T1000 (cell line): ENCODE results near the gene AXIN2.
"Not testable (repeated sequence)": the region's sequence is repeated elsewhere in the genome, so short reads cannot be mapped to it uniquely, and the experiment has no call there.

Experiments used
- DNase-seq: peaks from one replicate; lab custom pipeline; 2025; ENCODE audit warnings: mixed read lengths; lab: John Stamatoyannopoulos, UW

AXIN2 gene

DNA sequence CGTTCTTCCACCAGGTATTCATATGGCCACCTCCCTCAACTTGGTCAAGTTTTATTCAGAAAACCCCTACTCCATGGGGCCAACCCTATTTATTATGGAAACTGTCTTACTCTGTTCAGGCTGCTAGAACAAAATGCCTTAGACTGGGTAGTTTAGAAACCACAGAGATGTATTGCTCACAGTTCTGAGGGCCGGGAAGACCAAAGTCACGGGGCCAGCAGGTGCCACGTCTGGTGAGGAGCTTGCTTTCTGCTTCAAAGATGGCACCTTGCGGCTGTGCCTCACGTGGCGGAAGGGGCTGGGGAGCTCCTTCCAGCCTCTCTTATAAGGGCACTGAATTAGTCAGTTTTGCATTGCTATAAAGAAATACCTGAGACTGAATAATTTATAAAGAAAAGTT, 74.3 kb downstream of the AXIN2 start:
- no peak for DNase-seq

DNA sequence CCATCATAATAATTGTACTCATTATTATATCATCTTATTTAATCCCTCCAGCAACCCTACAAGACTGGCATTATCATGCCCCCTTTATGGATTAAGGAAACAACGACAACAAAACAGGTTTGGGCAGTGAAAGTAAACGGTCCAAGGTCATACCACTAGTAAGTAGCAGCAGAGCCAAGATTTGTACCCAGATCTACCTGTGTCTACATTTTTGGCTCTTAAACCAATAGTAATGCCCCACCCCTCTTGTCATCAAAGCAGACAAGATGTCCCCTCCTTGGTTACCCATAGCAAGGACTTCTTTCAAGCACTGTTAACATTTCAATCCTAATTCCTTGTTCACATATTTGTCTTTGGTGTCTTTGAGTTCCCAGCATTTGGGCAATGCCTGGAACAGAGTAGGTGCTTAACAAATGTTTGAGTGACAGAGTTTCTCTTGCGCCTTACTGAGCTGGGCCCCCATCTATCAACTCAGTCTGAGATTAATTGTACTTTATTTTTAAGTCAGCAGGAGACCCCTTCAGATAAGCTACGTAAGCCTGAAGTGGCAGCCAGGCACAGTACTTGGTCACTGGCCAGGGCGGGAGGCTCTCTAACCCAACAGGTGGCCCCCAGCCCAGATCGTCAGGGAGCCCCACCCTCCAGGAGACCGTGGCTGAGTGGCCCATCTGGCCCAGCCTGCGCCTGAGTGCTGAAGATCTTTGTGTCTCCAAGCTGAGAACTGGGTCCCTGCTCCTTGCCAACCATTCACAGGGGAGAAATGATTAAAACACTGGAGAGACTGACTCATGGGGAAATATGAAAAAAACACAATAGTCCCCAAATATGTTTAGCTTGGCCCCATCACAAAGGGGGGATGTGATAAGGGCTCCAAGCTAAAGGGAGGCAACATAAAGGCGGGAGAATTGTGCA, 75.8 kb downstream of the AXIN2 start:
- DNase-seq, result no peak

DNA sequence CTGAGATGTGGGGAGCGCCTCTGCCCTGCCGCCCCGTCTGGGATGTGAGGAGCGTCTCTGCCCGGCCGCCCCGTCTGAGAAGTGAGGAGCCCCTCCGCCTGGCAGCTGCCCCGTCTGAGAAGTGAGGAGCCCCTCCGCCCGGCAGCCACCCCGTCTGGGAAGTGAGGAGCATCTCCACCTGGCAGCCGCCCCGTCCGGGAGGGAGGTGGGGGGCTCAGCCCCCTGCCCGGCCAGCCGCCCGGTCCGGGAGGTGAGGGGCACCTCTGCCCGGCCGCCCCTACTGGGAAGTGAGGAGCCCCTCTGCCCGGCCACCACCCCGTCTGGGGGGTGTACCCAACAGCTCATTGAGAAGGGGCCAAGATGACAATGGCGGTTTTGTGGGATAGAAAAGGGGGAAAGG, 77.0 kb downstream of the AXIN2 start:
- not testable (repeated sequence) for DNase-seq

- DNase-seq, result no peak
These were observed 78.0 kb downstream of the AXIN2 start for GRCh38 chr17:65483438-65483837.

DNA sequence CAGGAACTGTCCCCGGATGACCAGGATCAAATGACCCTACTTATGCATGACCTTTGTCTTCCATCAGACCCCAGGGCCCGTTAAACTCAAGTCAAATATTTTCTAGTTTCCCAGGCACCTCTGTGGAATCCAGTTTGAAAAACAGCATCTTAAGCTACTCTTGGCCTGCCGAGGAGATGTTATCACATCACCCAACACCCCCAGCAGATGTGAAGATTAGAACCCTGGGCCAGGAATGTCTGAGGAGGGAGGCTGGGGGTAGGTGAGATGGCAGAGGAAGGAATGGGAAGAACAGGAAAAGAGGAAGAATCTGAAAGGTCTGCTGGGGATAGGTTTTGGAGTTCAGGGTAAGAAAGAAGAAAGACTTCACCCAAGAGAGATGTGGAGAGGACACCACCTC, 79.2 kb downstream of the AXIN2 start:
- no peak for DNase-seq

DNA sequence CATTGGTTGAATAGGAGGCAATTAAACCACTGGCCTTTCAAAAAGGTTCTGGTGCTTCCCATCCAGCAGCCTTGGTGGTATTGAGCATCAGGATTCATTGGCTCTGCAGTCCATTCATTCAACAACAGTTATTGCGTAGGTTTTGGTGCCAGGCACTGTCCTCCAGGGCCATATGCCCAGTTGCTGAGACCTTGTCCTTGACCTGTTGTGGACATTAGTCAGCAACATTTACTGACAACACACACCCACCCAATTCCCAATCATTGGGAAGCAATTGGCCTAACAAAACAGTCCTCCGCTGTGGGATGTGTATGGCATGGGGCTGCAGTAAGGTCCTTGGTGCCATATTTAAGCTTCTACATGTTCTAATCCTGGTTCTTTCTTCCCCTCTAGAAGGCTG, 82.2 kb downstream of the AXIN2 start:
- DNase-seq, result no peak
